ENCODE measurements around the gene CCDC69.
"Not testable (repeated sequence)": the region's sequence is repeated elsewhere in the genome, so short reads cannot be mapped to it uniquely, and the experiment has no call there.

The CCDC69 gene

GRCh38 chr5:151222790-151223446 is 974 bp downstream of the CCDC69 start:
- DNase-seq, result no peak

GRCh38 chr5:151222054-151222789 is 1.7 kb downstream of the CCDC69 start:
- no peak for DNase-seq

GRCh38 chr5:151221574-151221973 is 2.3 kb downstream of the CCDC69 start:
- no peak for DNase-seq

GRCh38 chr5:151219789-151220188 is 4.1 kb downstream of the CCDC69 start:
- no peak for DNase-seq

- DNase-seq, result no peak
These were observed 4.8 kb downstream of the CCDC69 start for GRCh38 chr5:151219138-151219537.

GRCh38 chr5:151218177-151218576 is 5.7 kb downstream of the CCDC69 start:
- no peak for DNase-seq

GRCh38 chr5:151216781-151217180 is 7.1 kb downstream of the CCDC69 start:
- no peak for DNase-seq

- no peak for DNase-seq
These were observed 8.4 kb downstream of the CCDC69 start for GRCh38 chr5:151215546-151215880.

- no peak for DNase-seq
These were observed 9.0 kb downstream of the CCDC69 start for GRCh38 chr5:151214614-151215545.

GRCh38 chr5:151213803-151214613 is 9.9 kb downstream of the CCDC69 start:
- peak in 13 of 58 donors; percentile 4 to 46 (median 21) for DNase-seq

- DNase-seq, result no peak
These were observed 11.5 kb downstream of the CCDC69 start for GRCh38 chr5:151212406-151212798.

- peak in 1 of 58 donors; percentile 6 for DNase-seq
These were observed 15.4 kb downstream of the CCDC69 start for GRCh38 chr5:151208481-151208914.

- DNase-seq, result no peak
These were observed 18.5 kb downstream of the CCDC69 start for GRCh38 chr5:151205411-151205810.

- DNase-seq, result no peak
These were observed 19.8 kb downstream of the CCDC69 start for GRCh38 chr5:151204051-151204450.

- no peak for DNase-seq
These were observed 21.3 kb downstream of the CCDC69 start for GRCh38 chr5:151202381-151203139.

- no peak for DNase-seq
These were observed 22.8 kb downstream of the CCDC69 start for GRCh38 chr5:151200913-151201595.

- no peak for DNase-seq
These were observed 24.2 kb downstream of the CCDC69 start for GRCh38 chr5:151199581-151200185.

GRCh38 chr5:151198861-151199260 is 25.0 kb downstream of the CCDC69 start:
- no peak for DNase-seq

GRCh38 chr5:151197291-151197600 is 26.6 kb downstream of the CCDC69 start:
- DNase-seq, result not testable (repeated sequence)

Data from anterior cingulate cortex (tissue), 58 donors.